ENCODE measurements around the gene SFTPD.
"Not testable (repeated sequence)": the region's sequence is repeated elsewhere in the genome, so short reads cannot be mapped to it uniquely, and the experiment has no call there.

SFTPD gene

GRCh38 chr10:79926037-79926436 lies 22.9 kb downstream of the SFTPD start:
- no peak for DNase-seq (ENCODE audit: low spot score)
- in situ Hi-C loops (cut with MboI; ENCODE audit: low sequenced_read_pairs, unreplicated experiment) = loop anchor here (10.0 kb wide), 1 partner anchor 361 kb away; the partner anchor contains the start of gene SFTPA2
- TF ChIP-seq, protein P1, sequence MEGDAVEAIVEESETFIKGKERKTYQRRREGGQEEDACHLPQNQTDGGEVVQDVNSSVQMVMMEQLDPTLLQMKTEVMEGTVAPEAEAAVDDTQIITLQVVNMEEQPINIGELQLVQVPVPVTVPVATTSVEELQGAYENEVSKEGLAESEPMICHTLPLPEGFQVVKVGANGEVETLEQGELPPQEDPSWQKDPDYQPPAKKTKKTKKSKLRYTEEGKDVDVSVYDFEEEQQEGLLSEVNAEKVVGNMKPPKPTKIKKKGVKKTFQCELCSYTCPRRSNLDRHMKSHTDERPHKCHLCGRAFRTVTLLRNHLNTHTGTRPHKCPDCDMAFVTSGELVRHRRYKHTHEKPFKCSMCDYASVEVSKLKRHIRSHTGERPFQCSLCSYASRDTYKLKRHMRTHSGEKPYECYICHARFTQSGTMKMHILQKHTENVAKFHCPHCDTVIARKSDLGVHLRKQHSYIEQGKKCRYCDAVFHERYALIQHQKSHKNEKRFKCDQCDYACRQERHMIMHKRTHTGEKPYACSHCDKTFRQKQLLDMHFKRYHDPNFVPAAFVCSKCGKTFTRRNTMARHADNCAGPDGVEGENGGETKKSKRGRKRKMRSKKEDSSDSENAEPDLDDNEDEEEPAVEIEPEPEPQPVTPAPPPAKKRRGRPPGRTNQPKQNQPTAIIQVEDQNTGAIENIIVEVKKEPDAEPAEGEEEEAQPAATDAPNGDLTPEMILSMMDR (IDR thresholded peaks at IDR 0.05; ENCODE audit: borderline replicate concordance, control extremely low read depth, extremely low read depth, insufficient read depth, missing control alignments) = no peak

DNA sequence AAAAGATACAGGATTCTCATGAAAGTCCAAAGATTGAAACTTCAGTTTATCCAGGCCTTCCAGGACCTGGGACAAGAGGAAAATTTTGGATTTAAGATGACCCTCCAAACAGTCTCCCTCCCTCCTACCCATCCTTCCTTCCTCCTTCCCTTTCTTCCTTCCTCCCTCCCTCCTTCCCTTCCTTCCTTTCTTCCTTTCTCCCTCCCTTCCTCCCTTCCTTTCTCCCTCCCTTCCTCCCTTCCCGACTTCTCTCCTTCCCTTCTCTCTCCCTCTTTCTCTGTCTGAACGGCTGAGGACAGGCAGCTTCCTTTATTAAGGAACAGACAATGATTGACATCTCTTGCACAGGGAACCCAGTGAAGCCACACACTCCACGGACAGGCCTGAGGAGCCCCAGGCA lies 23.3 kb downstream of the SFTPD start:
- TF ChIP-seq, protein P1 (IDR thresholded peaks at IDR 0.05; ENCODE audit: borderline replicate concordance, control extremely low read depth, extremely low read depth, insufficient read depth, missing control alignments) = no peak
- in situ Hi-C loops (cut with MboI; ENCODE audit: low sequenced_read_pairs, unreplicated experiment) = loop anchor here (10.0 kb wide), 1 partner anchor 361 kb away; the partner anchor contains the start of gene SFTPA2
- no peak for DNase-seq (ENCODE audit: low spot score)

GRCh38 chr10:79923669-79924068 lies 25.2 kb downstream of the SFTPD start:
- DNase-seq (ENCODE audit: low spot score) = no peak
- TF ChIP-seq, protein P1 (IDR thresholded peaks at IDR 0.05; ENCODE audit: borderline replicate concordance, control extremely low read depth, extremely low read depth, insufficient read depth, missing control alignments) = no peak
- in situ Hi-C loops (cut with MboI; ENCODE audit: low sequenced_read_pairs, unreplicated experiment) = loop anchor here (10.0 kb wide), 1 partner anchor 359 kb away; the partner anchor contains the start of gene SFTPA2

DNA sequence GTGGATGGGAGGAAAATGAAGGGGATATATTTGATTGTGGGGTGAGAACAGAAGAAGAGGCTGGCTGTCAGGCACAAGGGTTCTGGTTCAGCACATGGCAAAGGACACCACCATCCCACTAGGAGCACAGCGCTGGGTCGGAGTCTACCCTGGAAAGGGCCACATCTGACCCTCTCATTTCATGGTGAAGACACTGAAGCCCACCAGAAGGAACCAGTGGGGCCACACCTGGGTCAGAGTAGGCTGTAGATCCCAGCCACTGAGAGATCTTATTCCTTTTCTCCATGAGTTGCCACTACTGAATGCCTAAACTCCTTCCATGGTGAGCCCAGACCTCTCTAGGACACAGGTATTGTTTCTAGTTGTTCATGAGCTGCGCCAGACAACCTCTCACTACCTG lies 25.8 kb downstream of the SFTPD start:
- in situ Hi-C loops (cut with MboI; ENCODE audit: low sequenced_read_pairs, unreplicated experiment) = loop anchor here (10.0 kb wide), 1 partner anchor 358 kb away; the partner anchor contains the start of gene SFTPA2
- no peak for DNase-seq (ENCODE audit: low spot score)
- TF ChIP-seq, protein P1 (IDR thresholded peaks at IDR 0.05; ENCODE audit: borderline replicate concordance, control extremely low read depth, extremely low read depth, insufficient read depth, missing control alignments) = no peak

GRCh38 chr10:79922011-79922412 lies 26.9 kb downstream of the SFTPD start:
- not testable (repeated sequence) for DNase-seq (ENCODE audit: low spot score)
- in situ Hi-C loops (cut with MboI; ENCODE audit: low sequenced_read_pairs, unreplicated experiment) = loop anchor here (10.0 kb wide), 1 partner anchor 357 kb away; the partner anchor contains the start of gene SFTPA2

- DNase-seq (ENCODE audit: low spot score); in situ Hi-C loops (cut with MboI; ENCODE audit: low sequenced_read_pairs, unreplicated experiment): not testable (repeated sequence)
Measured at GRCh38 chr10:79915838-79916237, 33.1 kb downstream of the SFTPD start.

GRCh38 chr10:79914512-79914911 lies 34.4 kb downstream of the SFTPD start:
- in situ Hi-C loops (cut with MboI; ENCODE audit: low sequenced_read_pairs, unreplicated experiment); DNase-seq (ENCODE audit: low spot score): not testable (repeated sequence)

GRCh38 chr10:79910836-79911235 lies 38.1 kb downstream of the SFTPD start:
- in situ Hi-C loops (cut with MboI; ENCODE audit: low sequenced_read_pairs, unreplicated experiment) = no loop called here
- TF ChIP-seq, protein P1 (IDR thresholded peaks at IDR 0.05; ENCODE audit: borderline replicate concordance, control extremely low read depth, extremely low read depth, insufficient read depth, missing control alignments) = no peak

More at GRCh38 chr10:79910836-79911235, 38.1 kb downstream of the SFTPD start:
- no peak for DNase-seq (ENCODE audit: low spot score)

Data from GM13976 (cell line).